H1 (cell line): Measurements from ENCODE around the gene MYCBP2.

Experiments
- BCL11A ChIP-seq, 2 experiments: IDR thresholded peaks; one replicate each; pipeline ENCODE4 v1.6.1; 2011; ENCODE audit warnings: low read depth in 2 of 2, low read length in 2 of 2, mild to moderate bottlenecking in 2 of 2
- CHD1 ChIP-seq: IDR thresholded peaks from 2 replicates; pipeline ENCODE4 v1.6.1; 2012; ENCODE audit warnings: low read depth, low read length, improper control_type of control experiment
- CHD2 ChIP-seq: IDR thresholded peaks from 2 replicates; pipeline ENCODE4 v1.6.1; 2012; ENCODE audit warnings: low read length, improper control_type of control experiment
- CTCF ChIP-seq, 3 experiments: IDR thresholded peaks; 1 replicate in 2 of 3; 2 replicates in 1 of 3; pipeline versions ENCODE4 v1.5.1 to v1.6.1; 2011; ENCODE audit warnings: low read length in 3 of 3, mild to moderate bottlenecking in 3 of 3, inconsistent platforms in 2 of 3, low read depth in 1 of 3, moderate library complexity in 1 of 3; ENCODE audit not compliant: insufficient read depth in 1 of 3; ENCODE audit errors: control extremely low read depth in 1 of 3
- E2F6 ChIP-seq: IDR thresholded peaks from 2 replicates; pipeline ENCODE4 v1.6.1; 2012; ENCODE audit warnings: inconsistent platforms
- GABPA ChIP-seq: IDR thresholded peaks from 2 replicates; pipeline ENCODE4 v1.6.1; 2011; ENCODE audit warnings: mild to moderate bottlenecking, low read length, moderate library complexity, borderline replicate concordance; ENCODE audit not compliant: insufficient read depth
- JUN ChIP-seq: IDR thresholded peaks from 2 replicates; pipeline ENCODE4 v1.6.1; 2011; ENCODE audit warnings: low read depth, mild to moderate bottlenecking, improper control_type of control experiment, low read length
- POLR2A ChIP-seq, 2 experiments: IDR thresholded peaks; 1 replicate in 1 of 2; 2 replicates in 1 of 2; pipeline ENCODE4 v1.6.1; 2011; ENCODE audit warnings: low read depth in 2 of 2, low read length in 2 of 2, mild to moderate bottlenecking in 2 of 2; ENCODE audit errors: control extremely low read depth in 1 of 2
- POLR2AphosphoS5 ChIP-seq: IDR thresholded peaks from 2 replicates; pipeline ENCODE4 v1.6.1; 2011; ENCODE audit warnings: low read depth, low read length
- SIN3A ChIP-seq, 2 experiments: IDR thresholded peaks in 1 of 2; conservative IDR thresholded peaks in 1 of 2; 2 replicates each; pipeline ENCODE4 v1.6.1; 2011 to 2012; ENCODE audit warnings: low read length in 2 of 2, improper control_type of control experiment in 1 of 2, low read depth in 1 of 2, mild to moderate bottlenecking in 1 of 2
- TF ChIP-seq, protein P1 (sequence below): IDR thresholded peaks from 2 replicates; pipeline ENCODE4 v1.6.1; 2012; ENCODE audit warnings: inconsistent platforms

DNA sequence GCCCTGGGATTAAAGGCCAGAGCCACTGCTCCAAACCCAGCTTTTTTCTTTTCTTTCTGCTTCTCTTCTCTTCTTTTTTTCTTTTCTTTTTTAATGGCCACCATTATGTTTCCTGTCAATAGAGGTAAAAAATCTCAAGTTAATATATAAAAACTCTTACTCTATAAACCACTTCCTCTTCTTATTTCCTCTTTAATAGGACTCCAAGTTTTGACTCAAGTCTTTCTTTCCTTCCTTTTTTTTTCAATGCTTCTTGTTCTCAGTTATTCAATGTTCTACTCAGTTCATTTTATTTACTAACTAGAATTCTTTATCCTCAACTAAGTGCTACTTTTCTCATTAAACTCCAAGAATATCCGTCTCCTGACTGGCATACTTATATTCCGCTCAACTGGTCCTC, 27.1 kb upstream of the MYCBP2 start:
- TF ChIP-seq CTCF (IDR thresholded peaks at IDR 0.05; ENCODE audit: control extremely low read depth in 1 of 3, insufficient read depth in 1 of 3, low read depth in 1 of 3, low read length in 3 of 3) (no peak), BCL11A (IDR thresholded peaks at IDR 0.05; ENCODE audit: low read depth in 2 of 2, low read length in 2 of 2) (no peak), POLR2A (IDR thresholded peaks at IDR 0.05; ENCODE audit: control extremely low read depth in 1 of 2, low read depth in 2 of 2, low read length in 2 of 2) (no peak), CHD1 (no peak), E2F6 (no peak), POLR2AphosphoS5 (no peak), JUN (no peak), SIN3A (conservative IDR thresholded peaks at IDR 0.05 in 1 of 2, IDR thresholded peaks at IDR 0.05 in 1 of 2; ENCODE audit: low read depth in 1 of 2, low read length in 2 of 2) (no peak), GABPA (no peak), CHD2 (no peak)
- TF ChIP-seq, protein P1, sequence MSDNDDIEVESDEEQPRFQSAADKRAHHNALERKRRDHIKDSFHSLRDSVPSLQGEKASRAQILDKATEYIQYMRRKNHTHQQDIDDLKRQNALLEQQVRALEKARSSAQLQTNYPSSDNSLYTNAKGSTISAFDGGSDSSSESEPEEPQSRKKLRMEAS: no peak
